Mesenteric fat pad (tissue), 1 donor: ENCODE measurements around the gene TNFRSF12A. TPM values are rescaled to one million over a fixed set of nuclear protein-coding genes. Genes with fewer than 3 reads are reported as not detected.
A peak's percentile ranks its signal among the peaks of the same experiment; 100 is the strongest.

Experiments
- DNase-seq: peaks from one replicate; pipeline ENCODE4 v3.0.0-alpha.2; 2020; ENCODE audit warnings: low spot score
- total RNA-seq: library from RNA; stranded (reverse); fragmentation: NEBNext Ultra II Directional; extraction: Animal tissue kit (Norgen Biotek cat#: 25700); gene quantifications from one replicate; pipeline ENCODE4 v1.2.1, GENCODE V29; 2021
- donor health status: DM: yes; HTN: yes; CAD: no.

Gene TNFRSF12A
- total RNA-seq, 1 donor from 2014 or later: 84.8 TPM

GRCh38 chr16:3010510-3010909 lies 9.7 kb upstream of the TNFRSF12A start:
- no peak for DNase-seq

- no peak for DNase-seq
Measured at GRCh38 chr16:3012246-3012645, 7.9 kb upstream of the TNFRSF12A start.

GRCh38 chr16:3012828-3013420 lies 7.2 kb upstream of the TNFRSF12A start, which contains the start of gene CLDN9:
Gene CLDN9, plus strand, starts transcription at chr16:3012923. Its CDS starts 440 bp downstream, at chr16:3013363.
- DNase-seq: no peak

GRCh38 chr16:3013491-3013951 lies 6.6 kb upstream of the TNFRSF12A start:
- no peak for DNase-seq

GRCh38 chr16:3013998-3014690 lies 6.0 kb upstream of the TNFRSF12A start:
- no peak for DNase-seq

GRCh38 chr16:3014971-3015370 lies 5.2 kb upstream of the TNFRSF12A start:
- DNase-seq: no peak

GRCh38 chr16:3015865-3016521 lies 4.2 kb upstream of the TNFRSF12A start:
- DNase-seq: no peak

- DNase-seq: no peak
Measured at GRCh38 chr16:3017344-3017743, 2.8 kb upstream of the TNFRSF12A start.

GRCh38 chr16:3017794-3018506 lies 2.2 kb upstream of the TNFRSF12A start, which contains the start of gene CLDN6:
Gene CLDN6, minus strand, starts transcription at chr16:3018183. Its CDS starts 2,162 bp downstream, at chr16:3016021.
- no peak for DNase-seq

GRCh38 chr16:3019594-3020246 lies 448 bp upstream of the TNFRSF12A start:
- DNase-seq: no peak

GRCh38 chr16:3020604-3021448 lies 658 bp downstream of the TNFRSF12A start:
- peak; percentile 96 for DNase-seq

- peak; percentile 92 for DNase-seq
Measured at GRCh38 chr16:3021449-3022207, 1.5 kb downstream of the TNFRSF12A start.

- peak; percentile 97 for DNase-seq
Measured at GRCh38 chr16:3022208-3022683, 2.1 kb downstream of the TNFRSF12A start.

GRCh38 chr16:3022684-3023414 lies 2.7 kb downstream of the TNFRSF12A start:
- no peak for DNase-seq

GRCh38 chr16:3023415-3023668 lies 3.2 kb downstream of the TNFRSF12A start:
- no peak for DNase-seq

- DNase-seq: peak; percentile 99
Measured at GRCh38 chr16:3023669-3024478, 3.7 kb downstream of the TNFRSF12A start, which contains the start of the genes HCFC1R1 and THOC6. Gene HCFC1R1, minus strand, starts transcription at chr16:3023942. Its CDS starts 1 bp downstream, at chr16:3023941. Gene THOC6, plus strand, starts transcription at chr16:3024035. Its CDS starts 292 bp downstream, at chr16:3024327.
